ENCODE results near the gene ELAC2.

Gene ELAC2

GRCh38 chr17:13024526-13025257 lies 6.9 kb upstream of the ELAC2 start:
- DNase-seq (ENCODE audit: low read depth in 1 of 2, low spot score in 1 of 2) = peak; percentile 42 to 47

- DNase-seq (ENCODE audit: low read depth in 1 of 2, low spot score in 1 of 2) = no peak
Observed at GRCh38 chr17:13024016-13024415, 6.2 kb upstream of the ELAC2 start.

GRCh38 chr17:13016881-13017654 lies 759 bp downstream of the ELAC2 start:
- no peak for DNase-seq (ENCODE audit: low read depth in 1 of 2, low spot score in 1 of 2)

- DNase-seq (ENCODE audit: low read depth in 1 of 2, low spot score in 1 of 2) = no peak
Observed at GRCh38 chr17:13014801-13015200, 3.0 kb downstream of the ELAC2 start.

GRCh38 chr17:13010959-13011358 lies 6.9 kb downstream of the ELAC2 start:
- DNase-seq (ENCODE audit: low read depth in 1 of 2, low spot score in 1 of 2) = no peak

GRCh38 chr17:13008461-13008860 lies 9.4 kb downstream of the ELAC2 start:
- no peak for DNase-seq (ENCODE audit: low read depth in 1 of 2, low spot score in 1 of 2)

GRCh38 chr17:13005530-13005929 lies 12.3 kb downstream of the ELAC2 start:
- DNase-seq (ENCODE audit: low read depth in 1 of 2, low spot score in 1 of 2) = no peak

- no peak for DNase-seq (ENCODE audit: low read depth in 1 of 2, low spot score in 1 of 2)
Observed at GRCh38 chr17:13004336-13004735, 13.5 kb downstream of the ELAC2 start.

- DNase-seq (ENCODE audit: low read depth in 1 of 2, low spot score in 1 of 2) = no peak
Observed at GRCh38 chr17:13003927-13004326, 13.9 kb downstream of the ELAC2 start.

- no peak for DNase-seq (ENCODE audit: low read depth in 1 of 2, low spot score in 1 of 2)
Observed at GRCh38 chr17:13003454-13003851, 14.4 kb downstream of the ELAC2 start.

- DNase-seq (ENCODE audit: low read depth in 1 of 2, low spot score in 1 of 2) = peak; percentile 13 to 14
Observed at GRCh38 chr17:13002761-13003453, 14.9 kb downstream of the ELAC2 start.

GRCh38 chr17:13001991-13002615 lies 15.7 kb downstream of the ELAC2 start:
- no peak for DNase-seq (ENCODE audit: low read depth in 1 of 2, low spot score in 1 of 2)

GRCh38 chr17:13000561-13000960 lies 17.3 kb downstream of the ELAC2 start:
- DNase-seq (ENCODE audit: low read depth in 1 of 2, low spot score in 1 of 2) = no peak

- DNase-seq (ENCODE audit: low read depth in 1 of 2, low spot score in 1 of 2) = no peak
Observed at GRCh38 chr17:12998874-12999273, 19.0 kb downstream of the ELAC2 start.

- DNase-seq (ENCODE audit: low read depth in 1 of 2, low spot score in 1 of 2) = no peak
Observed at GRCh38 chr17:12998461-12998860, 19.4 kb downstream of the ELAC2 start.

GRCh38 chr17:12996941-12997340 lies 20.9 kb downstream of the ELAC2 start:
- DNase-seq (ENCODE audit: low read depth in 1 of 2, low spot score in 1 of 2) = no peak

- DNase-seq (ENCODE audit: low read depth in 1 of 2, low spot score in 1 of 2) = no peak
Observed at GRCh38 chr17:12996357-12996756, 21.5 kb downstream of the ELAC2 start.

GRCh38 chr17:12995896-12996295 lies 21.9 kb downstream of the ELAC2 start:
- no peak for DNase-seq (ENCODE audit: low read depth in 1 of 2, low spot score in 1 of 2)

GRCh38 chr17:12995106-12995895 lies 22.5 kb downstream of the ELAC2 start:
- no peak for DNase-seq (ENCODE audit: low read depth in 1 of 2, low spot score in 1 of 2)

- DNase-seq (ENCODE audit: low read depth in 1 of 2, low spot score in 1 of 2) = no peak
Observed at GRCh38 chr17:12994341-12995074, 23.3 kb downstream of the ELAC2 start.
